HepG2 (cell line): ENCODE measurements around the gene FRAS1. TPM values are rescaled to one million over a fixed set of nuclear protein-coding genes. Genes with fewer than 3 reads are reported as not detected.
A peak's percentile ranks its signal among the peaks of the same experiment; 100 is the strongest.

Source experiments
- CHD2 ChIP-seq: IDR thresholded peaks from 2 replicates; pipeline ENCODE4 v1.6.1; 2011; ENCODE audit warnings: low read depth, low read length, improper control_type of control experiment
- FOXK1 ChIP-seq: sonication (generic); formaldehyde crosslinking; IDR thresholded peaks from 2 replicates; pipeline ENCODE4 v1.4.0; 2020; ENCODE audit warnings: low read depth, missing genetic modification reagents, borderline replicate concordance
- MLLT10 ChIP-seq: sonication (generic); formaldehyde crosslinking; IDR thresholded peaks from 2 replicates; pipeline ENCODE4 v1.4.0; 2020; ENCODE audit warnings: missing genetic modification reagents
- MXD1 ChIP-seq: sonication (generic); formaldehyde crosslinking; IDR thresholded peaks from 2 replicates; pipeline ENCODE4 v1.4.0; 2020; ENCODE audit warnings: mild to moderate bottlenecking, missing genetic modification reagents
- SMC3 ChIP-seq: IDR thresholded peaks from 2 replicates; pipeline ENCODE4 v1.6.1; 2011; ENCODE audit warnings: low read length, improper control_type of control experiment
- SOX6 ChIP-seq, 2 experiments: fragments of 450-650 bp in 1 of 2; sonication (generic) in 1 of 2; formaldehyde crosslinking in 1 of 2; IDR thresholded peaks; 2 replicates each; pipeline versions ENCODE4 v1.4.0 to v1.6.1; 2017 to 2020; ENCODE audit warnings: antibody characterized with exemption in 1 of 2, mild to moderate bottlenecking in 1 of 2, missing genetic modification reagents in 1 of 2
- SP4 ChIP-seq: sonication (generic); formaldehyde crosslinking; IDR thresholded peaks from 2 replicates; pipeline ENCODE4 v1.8.1; 2023; ENCODE audit warnings: mild to moderate bottlenecking, missing genetic modification reagents
- ZNF205 ChIP-seq: IDR thresholded peaks from 2 replicates; pipeline ENCODE4 v1.6.1; 2018; ENCODE audit warnings: missing biosample characterization, missing genetic modification reagents
- ZNF280B ChIP-seq: sonication (generic); formaldehyde crosslinking; IDR thresholded peaks from 2 replicates; pipeline ENCODE4 v1.5.0; 2020; ENCODE audit warnings: missing genetic modification reagents, mild to moderate bottlenecking, borderline replicate concordance
- ZNF407 ChIP-seq: sonication (generic); formaldehyde crosslinking; IDR thresholded peaks from one replicate; pipeline ENCODE4 v1.5.1; 2020; ENCODE audit warnings: mild to moderate bottlenecking, missing genetic modification reagents; ENCODE audit errors: not compliant biosample characterization
- ZNF609 ChIP-seq: sonication (generic); formaldehyde crosslinking; IDR thresholded peaks from 2 replicates; pipeline ENCODE4 v1.4.0; 2020; ENCODE audit warnings: mild to moderate bottlenecking, missing genetic modification reagents, borderline replicate concordance
- ZNF660 ChIP-seq: sonication (generic); formaldehyde crosslinking; IDR thresholded peaks from 2 replicates; pipeline ENCODE4 v1.5.1; 2020; ENCODE audit warnings: mild to moderate bottlenecking, low read depth, missing genetic modification reagents, borderline replicate concordance
- ZNF749 ChIP-seq: sonication (generic); formaldehyde crosslinking; IDR thresholded peaks from 2 replicates; pipeline ENCODE4 v1.8.0; 2022; ENCODE audit warnings: mild to moderate bottlenecking, missing genetic modification reagents, moderate library complexity, borderline replicate concordance
- ZNF780A ChIP-seq: sonication (generic); formaldehyde crosslinking; IDR thresholded peaks from 2 replicates; pipeline ENCODE4 v1.8.0; 2022; ENCODE audit warnings: mild to moderate bottlenecking, missing genetic modification reagents, moderate library complexity
- polyA plus RNA-seq, 8 experiments: library from polyadenylated mRNA; depleted of rRNA in 3 of 8; stranded (reverse) in 7 of 8; unstranded in 1 of 8; fragments of >200 nt; fragmentation: Illumina TruSeq in 4 of 8; extraction: Trizol in 4 of 8; gene quantifications; 2 replicates each; pipeline versions ENCODE4 v1.2.1 to v1.2.3, GENCODE V29; 2011 to 2016; ENCODE audit warnings: low read depth in 4 of 8, missing spikeins in 1 of 8, mixed read lengths in 1 of 8; ENCODE audit not compliant: insufficient read depth in 1 of 8
- total RNA-seq, 5 experiments: library from RNA; depleted of rRNA; stranded (reverse); fragments of >200 nt; fragmentation: Illumina TruSeq; extraction: Trizol; gene quantifications; 2 replicates each; pipeline ENCODE4 v1.2.3, GENCODE V29; 2016; ENCODE audit warnings: low read depth in 1 of 5

FRAS1 gene
- total and polyA plus RNA-seq, 2 of the 13 experiments (the other 11 are each of a cell fraction or from before 2014, with no cell fraction given), result 22.5 to 31.6 TPM

- TF ChIP-seq ZNF407 (CRISPR knock-in tag) (no peak), ZNF205 (CRISPR knock-in tag) (no peak), MXD1 (CRISPR knock-in tag) (no peak), SOX6 (IDR thresholded peaks at IDR 0.05) (no peak), SOX6 (CRISPR knock-in tag; IDR thresholded peaks at IDR 0.05) (peak; percentile 87), ZNF749 (CRISPR knock-in tag) (no peak), SP4 (CRISPR knock-in tag) (no peak), ZNF780A (no peak), FOXK1 (CRISPR knock-in tag) (peak; percentile 39; the same call in 1 of the 2 replicates), ZNF280B (no peak), ZNF660 (no peak), SMC3 (no peak), MLLT10 (CRISPR knock-in tag) (no peak), CHD2 (no peak), ZNF609 (no peak)
Measured at GRCh38 chr4:78513411-78513975, 456.4 kb downstream of the FRAS1 start (continued).
